A549 (cell line): ENCODE data around the gene TMEM38B. TPM values are rescaled to one million over a fixed set of nuclear protein-coding genes. Genes with fewer than 3 reads are reported as not detected.

Experiments used
- ATAC-seq, 2 experiments: fragments of 200-7000 bp in 1 of 2; fragments of >200 bp in 1 of 2; cut with Nextera tagmentation in 1 of 2; cut with Tn5 transposase in 1 of 2; 3 replicates each; pipeline versions ENCODE4 v1.8.0 to v1.9.1; 2018 to 2020; ENCODE audit warnings: mild to moderate bottlenecking in 1 of 2, moderate library complexity in 1 of 2
- CTCF ChIA-PET: fragments of 300-600 bp; sonication (Branson Sonifier 250); formaldehyde crosslinking; extraction: SDS; loops from one replicate; lab custom pipeline; 2021; ENCODE audit warnings: antibody characterized with exemption, inconsistent platforms; lab: Yijun Ruan, JAX
- POLR2A ChIA-PET: fragments of 350-600 bp; formaldehyde crosslinking; extraction: SDS; loops from one replicate; lab custom pipeline; 2021; ENCODE audit warnings: antibody characterized with exemption, inconsistent platforms; lab: Yijun Ruan, JAX
- DNase-seq, 2 experiments: peaks; one replicate each; pipeline versions ENCODE4 v3.0.0 to v3.0.0-alpha.2; 2011 to 2016; ENCODE audit warnings: low read depth in 1 of 2, low spot score in 1 of 2
- FAIRE-seq: peaks from 2 replicates; lab custom pipeline; 2011; peaks lifted over from hg19 to GRCh38; lab: Jason Lieb, UNC
- H3K27ac ChIP-seq, 2 experiments: fragments of >200 bp; sonication (Bioruptor Twin); formaldehyde crosslinking; 3 replicates each; pipeline ENCODE4 v1.5.1; 2016 to 2017
- H3K4me1 ChIP-seq: fragments of >200 bp; sonication (Bioruptor Twin); formaldehyde crosslinking; 3 replicates; pipeline ENCODE4 v1.6.1; 2016
- H3K4me2 ChIP-seq: fragments of >200 bp; sonication (Bioruptor Twin); formaldehyde crosslinking; 3 replicates; pipeline ENCODE4 v1.6.1; 2016
- H3K4me3 ChIP-seq: fragments of >200 bp; sonication (Bioruptor Twin); formaldehyde crosslinking; 3 replicates; pipeline ENCODE4 v1.5.1; 2016
- H3K9me3 ChIP-seq: fragments of >200 bp; sonication (Bioruptor Twin); formaldehyde crosslinking; 3 replicates; pipeline ENCODE4 v1.6.1; 2016
- ATOH8 ChIP-seq: fragments of 250-450 bp; sonication (Bioruptor Pico); IDR thresholded peaks from 2 replicates; pipeline ENCODE4 v1.5.0; 2020; ENCODE audit warnings: low read depth, mild to moderate bottlenecking, moderate library complexity
- BCL3 ChIP-seq: fragments of >200 bp; sonication (Bioruptor Twin); formaldehyde crosslinking; IDR thresholded peaks from 3 replicates; pipeline ENCODE4 v1.6.1; 2016
- CTCF ChIP-seq: fragments of >200 bp; sonication (Bioruptor Twin); formaldehyde crosslinking; IDR thresholded peaks from 3 replicates; pipeline ENCODE4 v1.5.1; 2016
- E2F6 ChIP-seq: IDR thresholded peaks from 2 replicates; pipeline ENCODE4 v1.6.1; 2012; ENCODE audit warnings: low read depth, borderline replicate concordance
- ELK1 ChIP-seq: fragments of 150-350 bp; IDR thresholded peaks from 2 replicates; pipeline ENCODE4 v1.6.1; 2014; ENCODE audit warnings: low read depth, mild to moderate bottlenecking, low read length
- EP300 ChIP-seq, 2 experiments: fragments of >200 bp; sonication (Bioruptor Twin); formaldehyde crosslinking; IDR thresholded peaks; 2 replicates in 1 of 2; 3 replicates in 1 of 2; pipeline ENCODE4 v1.6.1; 2016 to 2017
- FOSL2 ChIP-seq, 2 experiments: fragments of 450-650 bp in 1 of 2; fragments of >200 bp in 1 of 2; sonication (Bioruptor Twin) in 1 of 2; formaldehyde crosslinking; IDR thresholded peaks; 2 replicates each; pipeline versions ENCODE4 v1.5.0 to v1.6.1; 2016 to 2020; ENCODE audit warnings: mild to moderate bottlenecking in 1 of 2, moderate library complexity in 1 of 2
- HDAC2 ChIP-seq: fragments of 200-600 bp; sonication (generic); IDR thresholded peaks from 2 replicates; pipeline ENCODE4 v1.6.1; 2016
- HES2 ChIP-seq: fragments of >200 bp; sonication (Bioruptor Twin); formaldehyde crosslinking; IDR thresholded peaks from 2 replicates; pipeline ENCODE4 v1.6.1; 2016
- HEYL ChIP-seq: fragments of 250-450 bp; sonication (Bioruptor Pico); IDR thresholded peaks from 2 replicates; pipeline ENCODE4 v1.8.0; 2021; ENCODE audit warnings: mild to moderate bottlenecking, moderate library complexity
- HMGXB4 ChIP-seq: fragments of 250-450 bp; sonication (Bioruptor Pico); IDR thresholded peaks from 2 replicates; pipeline ENCODE4 v1.5.0; 2021; ENCODE audit warnings: mild to moderate bottlenecking, moderate library complexity, borderline replicate concordance
- HOXA7 ChIP-seq: fragments of 250-450 bp; sonication (Bioruptor Pico); IDR thresholded peaks from 2 replicates; pipeline ENCODE4 v1.5.0; 2020; ENCODE audit warnings: mild to moderate bottlenecking, moderate library complexity
- JUN ChIP-seq, 2 experiments: fragments of >200 bp; sonication (Bioruptor Twin); formaldehyde crosslinking; IDR thresholded peaks; 2 replicates in 1 of 2; 3 replicates in 1 of 2; pipeline ENCODE4 v1.6.1; 2016 to 2017
- JUNB ChIP-seq: fragments of >200 bp; sonication (Bioruptor Twin); formaldehyde crosslinking; IDR thresholded peaks from 2 replicates; pipeline ENCODE4 v1.6.1; 2016
- MAX ChIP-seq: IDR thresholded peaks from 2 replicates; pipeline ENCODE4 v1.6.1; 2012
- NFE2L2 ChIP-seq: fragments of 150-350 bp; conservative IDR thresholded peaks from 2 replicates; pipeline ENCODE4 v1.6.1; 2014; ENCODE audit warnings: low read length
- NPAS2 ChIP-seq: fragments of 250-450 bp; sonication (Bioruptor Pico); IDR thresholded peaks from 2 replicates; pipeline ENCODE4 v1.8.0; 2022; ENCODE audit warnings: mild to moderate bottlenecking, moderate library complexity, borderline replicate concordance
- NR3C1 ChIP-seq: fragments of >200 bp; sonication (Bioruptor Twin); formaldehyde crosslinking; IDR thresholded peaks from 3 replicates; pipeline ENCODE4 v1.6.1; 2017
- PBX3 ChIP-seq: IDR thresholded peaks from 2 replicates; pipeline ENCODE4 v1.6.1; 2012
- REST ChIP-seq: fragments of 200-600 bp; sonication (generic); IDR thresholded peaks from 2 replicates; pipeline ENCODE4 v1.6.1; 2016; ENCODE audit warnings: antibody characterized with exemption, mild to moderate bottlenecking, moderate library complexity
- ZC3H11A ChIP-seq: fragments of 450-650 bp; IDR thresholded peaks from 2 replicates; pipeline ENCODE4 v1.6.1; 2014; ENCODE audit warnings: antibody characterized with exemption, mild to moderate bottlenecking
- WGBS: methylation state at CpG from one replicate; pipeline ENCODE4 v1.1.6; 2017; ENCODE audit errors: missing lambda C conversion rate; 5-methylcytosine and 5-hydroxymethylcytosine counted together
- polyA plus RNA-seq, 4 experiments: library from polyadenylated mRNA; depleted of rRNA in 3 of 4; stranded (reverse); fragments of >200 nt; fragmentation: RNase III in 1 of 4; extraction: RNeasy Plus Mini Kit Qiagen cat#74134 plus additional on column Dnase treatment in 1 of 4; gene quantifications; 2 replicates in 3 of 4; 3 replicates in 1 of 4; pipeline ENCODE4 v1.2.3, GENCODE V29; 2011 to 2017

The TMEM38B gene
- polyA plus RNA-seq, 2 of the 4 experiments (the other 2 are of a cell fraction): 14.7 to 23.3 TPM

- TF ChIP-seq NPAS2 (no peak), MAX (no peak), CTCF (no peak), HEYL (CRISPR knock-in tag) (no peak), ZC3H11A (no peak)
- TF ChIP-seq, all 56 proteins: peak for 0
Observed at GRCh38 chr9:105757496-105758251, 63.3 kb downstream of the TMEM38B start (continued).

GRCh38 chr9:105760053-105760452, 65.7 kb downstream of the TMEM38B start:
- no peaks in the 10 kb centered on the region for H3K4me1 ChIP-seq
- no peak for FAIRE-seq
- ATAC-seq: no peak
- ChIA-PET POLR2A (no interaction called here), CTCF (interaction anchor here (1.8 kb wide), 1 partner anchor 152 kb away, joined by 5 read pairs; no protein-coding TSS in a partner anchor)
- peak in 1 of 2 experiments; percentile 1 for DNase-seq
- peak overlapping the region; percentile 0; the same call in 1 of the 3 replicates for H3K4me2 ChIP-seq
- WGBS: 57% methylated on average over 8 of the region's 8 CpGs
- TF ChIP-seq E2F6 (no peak), EP300 (IDR thresholded peaks at IDR 0.05) (no peak), ELK1 (no peak), FOSL2 (IDR thresholded peaks at IDR 0.05) (no peak), FOSL2 (CRISPR knock-in tag; IDR thresholded peaks at IDR 0.05) (no peak), MAX (no peak), BCL3 (no peak), HDAC2 (no peak), ATOH8 (CRISPR knock-in tag) (no peak), HES2 (no peak), NR3C1 (no peak), NPAS2 (no peak), HMGXB4 (CRISPR knock-in tag) (no peak), JUN (IDR thresholded peaks at IDR 0.05) (no peak), NFE2L2 (no peak), JUNB (no peak), HOXA7 (CRISPR knock-in tag) (no peak), REST (no peak), PBX3 (no peak)
- no peak overlapping the region; a peak in 2 of 6 replicates for H3K27ac ChIP-seq
- no peak overlapping the region for H3K4me3 ChIP-seq
- no peaks in the 10 kb centered on the region for H3K9me3 ChIP-seq
